Pancreas (tissue), 10 donors: Measurements from ENCODE around the gene ARL13B. TPM values are rescaled to one million over a fixed set of nuclear protein-coding genes. Genes with fewer than 3 reads are reported as not detected.

Experiments used
- ATAC-seq, 4 donors: fragments of 200-7000 bp; cut with Tn5 transposase; one replicate each; pipeline versions ENCODE4 v1.8.0 to v1.9.1; 2020; ENCODE audit warnings: mild to moderate bottlenecking in 4 of 4, moderate library complexity in 4 of 4
- DNase-seq, 6 donors: peaks; one replicate each; pipeline ENCODE4 v3.0.0-alpha.2; 2020
- FAIRE-seq: peaks from 2 replicates; lab custom pipeline; 2012; peaks lifted over from hg19 to GRCh38; lab: Jason Lieb, UNC
- H3K27ac ChIP-seq, 4 donors: fragments of 200-600 bp; sonication (generic); 1 replicate in 3 of 4; 2 replicates in 1 of 4; pipeline versions ENCODE4 v1.5.0 to v1.8.0; 2020
- H3K27me3 ChIP-seq, 4 donors: fragments of 200-600 bp; one replicate each; pipeline ENCODE4 v1.8.0; 2021
- H3K36me3 ChIP-seq, 3 donors: fragments of 200-600 bp; sonication (generic) in 1 of 3; one replicate each; pipeline versions ENCODE4 v1.5.0 to v1.8.0; 2020 to 2021
- H3K4me1 ChIP-seq, 3 donors: fragments of 200-600 bp; one replicate each; pipeline ENCODE4 v1.8.0; 2021
- H3K4me3 ChIP-seq, 4 donors: fragments of 200-600 bp; sonication (generic) in 2 of 4; one replicate each; pipeline versions ENCODE4 v1.5.0 to v1.8.0; 2020 to 2021
- H3K9me3 ChIP-seq, 4 donors: fragments of 200-600 bp; one replicate each; pipeline ENCODE4 v1.8.0; 2021
- WGBS, 2 donors: extraction: QIAGEN DNeasy Blood & Tissue Kit; methylation state at CpG; one replicate each; pipeline ENCODE4 v1.1.7; 2013; 5-methylcytosine and 5-hydroxymethylcytosine counted together
- intact Hi-C, 3 donors: fragments of 100-400 bp; cut with DNase I; formaldehyde crosslinking; loops; one replicate each; pipeline versions ENCODE4 v1.11.1 to v1.14.2; 2022
- polyA plus RNA-seq, 2 donors: library from polyadenylated mRNA; stranded (reverse); fragments of 200-250 nt; gene quantifications; one replicate each; pipeline ENCODE4 v1.2.3, GENCODE V29; 2013
- total RNA-seq, 6 donors: library from RNA; stranded (reverse); fragmentation: NEBNext Ultra II Directional in 4 of 6; extraction: Animal tissue kit (Norgen Biotek cat#: 25700) in 4 of 6; gene quantifications; one replicate each; pipeline versions ENCODE4 v1.2.1 to v1.2.4, GENCODE V29; 2021 to 2023
- TF ChIP-seq, protein P1 (sequence below), 4 donors: fragments of 200-600 bp; sonication (generic) in 3 of 4; IDR thresholded peaks; one replicate each; pipeline versions ENCODE4 v1.5.0 to v1.8.0; 2021; ENCODE audit warnings: antibody characterized with exemption in 4 of 4
- donor health status: healthy with polysubstance abuse.
- donor health status: DM: no; HTN: no; CAD: no; lungs with moderate emphysema.
- donor health status: DM: no; HTN: no; CAD: no.
- donor health status: control.
- donor health status: control.
- donor health status: Bipolar disorder and iron deficiency.
- donor health status: DM: yes; HTN: yes; CAD: no.
- donor health status: DM: no; HTN: no; CAD: no.
- donor health status: DM: no; HTN: no; CAD: no.
- donor health status: DM: yes; HTN: yes; CAD: no.

Gene ARL13B
- total and polyA plus RNA-seq, 8 donors, result 1.9 to 6.1 (median 3.1) TPM

DNA sequence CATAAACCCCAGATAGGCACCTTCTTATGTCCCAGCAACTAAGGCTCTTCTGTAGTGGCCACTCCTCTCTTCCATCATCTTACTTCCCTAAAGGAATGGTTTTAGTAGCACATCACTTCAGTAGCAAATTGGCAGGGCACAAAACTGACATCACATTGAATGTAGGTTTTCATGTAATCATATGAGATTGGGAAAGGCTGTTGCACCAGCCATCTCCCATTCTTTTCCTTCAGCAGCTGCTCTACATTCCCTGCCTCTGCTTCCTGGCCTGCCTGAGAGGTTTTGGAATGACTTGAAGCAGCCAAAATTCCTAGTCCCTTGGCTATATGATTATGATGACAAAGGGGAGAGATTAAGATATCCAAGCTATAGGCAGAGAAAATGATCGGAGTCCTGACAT is 119.4 kb downstream of the ARL13B start:
- 83 to 94% methylated on average over 1 of the region's 1 CpG for WGBS, 2 donors
- DNase-seq, result no peak
- TF ChIP-seq, protein P1, sequence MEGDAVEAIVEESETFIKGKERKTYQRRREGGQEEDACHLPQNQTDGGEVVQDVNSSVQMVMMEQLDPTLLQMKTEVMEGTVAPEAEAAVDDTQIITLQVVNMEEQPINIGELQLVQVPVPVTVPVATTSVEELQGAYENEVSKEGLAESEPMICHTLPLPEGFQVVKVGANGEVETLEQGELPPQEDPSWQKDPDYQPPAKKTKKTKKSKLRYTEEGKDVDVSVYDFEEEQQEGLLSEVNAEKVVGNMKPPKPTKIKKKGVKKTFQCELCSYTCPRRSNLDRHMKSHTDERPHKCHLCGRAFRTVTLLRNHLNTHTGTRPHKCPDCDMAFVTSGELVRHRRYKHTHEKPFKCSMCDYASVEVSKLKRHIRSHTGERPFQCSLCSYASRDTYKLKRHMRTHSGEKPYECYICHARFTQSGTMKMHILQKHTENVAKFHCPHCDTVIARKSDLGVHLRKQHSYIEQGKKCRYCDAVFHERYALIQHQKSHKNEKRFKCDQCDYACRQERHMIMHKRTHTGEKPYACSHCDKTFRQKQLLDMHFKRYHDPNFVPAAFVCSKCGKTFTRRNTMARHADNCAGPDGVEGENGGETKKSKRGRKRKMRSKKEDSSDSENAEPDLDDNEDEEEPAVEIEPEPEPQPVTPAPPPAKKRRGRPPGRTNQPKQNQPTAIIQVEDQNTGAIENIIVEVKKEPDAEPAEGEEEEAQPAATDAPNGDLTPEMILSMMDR (IDR thresholded peaks at IDR 0.05), result no peak

DNA sequence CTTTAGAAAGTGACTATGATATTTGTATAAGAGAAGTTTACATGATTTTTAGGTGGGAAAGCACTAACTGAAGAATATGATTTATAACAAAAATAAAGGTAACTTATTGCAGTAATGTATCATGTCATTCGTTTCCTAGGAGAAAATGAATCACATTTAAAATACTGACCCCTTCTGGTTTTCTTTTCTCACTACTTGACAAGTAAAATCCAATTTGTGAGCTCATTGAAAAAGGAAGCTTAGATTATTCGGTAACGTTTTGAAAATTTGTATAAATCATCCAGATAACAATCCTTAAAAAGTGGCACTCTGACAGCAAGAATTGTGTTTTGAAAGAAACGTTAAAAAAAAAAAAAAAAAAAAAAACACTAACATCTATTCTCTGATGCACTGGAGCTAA is 121.9 kb downstream of the ARL13B start:
- intact Hi-C loops, result no loop called here
- 61 to 69% methylated on average over 4 of the region's 4 CpGs for WGBS, 2 donors

More for the DNA sequence above, 119.4 kb downstream of the ARL13B start:
- ATAC-seq, result no peak
- no peaks in the 10 kb centered on the region for H3K9me3 ChIP-seq
- intact Hi-C loops, result no loop called here
- H3K4me3 ChIP-seq, result no peak overlapping the region
- H3K27ac ChIP-seq, result no peak overlapping the region
- no peaks in the 10 kb centered on the region for H3K27me3 ChIP-seq
- H3K36me3 ChIP-seq, result peaks cover 0 to 26% (median 0%) of the 10 kb centered on the region in 3 donors
- no peak for FAIRE-seq
- H3K4me1 ChIP-seq, result no peaks in the 10 kb centered on the region

More for the DNA sequence above, 121.9 kb downstream of the ARL13B start:
- FAIRE-seq (no peak), DNase-seq (no peak), ATAC-seq (no peak)
- no peak overlapping the region for H3K4me3 ChIP-seq
- H3K27me3 ChIP-seq, result no peaks in the 10 kb centered on the region
- H3K27ac ChIP-seq, result no peak overlapping the region
- H3K9me3 ChIP-seq, result no peaks in the 10 kb centered on the region
- TF ChIP-seq, protein P1 (IDR thresholded peaks at IDR 0.05), result no peak
- H3K4me1 ChIP-seq, result peaks cover 0 to 4% (median 0%) of the 10 kb centered on the region in 3 donors
- H3K36me3 ChIP-seq, result peaks cover 0 to 10% (median 0%) of the 10 kb centered on the region in 3 donors

Other genes with a start within 250 kb of the ARL13B start
- 10 to 100 TPM in 1 of 6 donors, 1 to 10 TPM in 5; 1.4 to 11.1 (median 5.3) TPM for gene PROS1, start 6.3 kb upstream of the ARL13B start, total RNA-seq
- gene PROS1, start 6.3 kb upstream of the ARL13B start, polyA plus RNA-seq, result 1 to 10 TPM; 1.6 to 6.4 TPM
- 1 to 10 TPM; 1.7 to 3.4 (median 2.3) TPM for gene STX19, start 48.4 kb downstream of the ARL13B start, total RNA-seq
- gene STX19, start 48.4 kb downstream of the ARL13B start, polyA plus RNA-seq, result 1 to 10 TPM; 3.5 to 7.5 TPM
- gene DHFR2, start 82.8 kb downstream of the ARL13B start, total RNA-seq, result 1 to 10 TPM; 3.0 to 5.0 (median 4.0) TPM
- 1 to 10 TPM; 1.9 to 3.6 TPM for gene DHFR2, start 82.8 kb downstream of the ARL13B start, polyA plus RNA-seq
- gene NSUN3, start 82.9 kb downstream of the ARL13B start, total RNA-seq, result 1 to 10 TPM; 4.5 to 9.7 (median 5.8) TPM
- 1 to 10 TPM; 3.3 to 4.1 TPM for gene NSUN3, start 82.9 kb downstream of the ARL13B start, polyA plus RNA-seq